Dermis microvascular lymphatic vessel endothelial cell (primary cell): ENCODE data around the gene VRK3. TPM values are rescaled to one million over a fixed set of nuclear protein-coding genes. Genes with fewer than 3 reads are reported as not detected.

Experiments
- DNase-seq, 2 donors: peaks; one replicate each; pipeline versions ENCODE4 v3.0.0 to v3.0.0-alpha.2; 2010; ENCODE audit warnings: low read depth in 2 of 2
- total RNA-seq: library from RNA; depleted of rRNA; stranded (reverse); fragments of >200 nt; gene quantifications from 2 replicates; pipeline ENCODE4 v1.2.1, GENCODE V29; 2014

VRK3 gene
- total RNA-seq, 1 donor from 2014 or later: 15.0 TPM

GRCh38 chr19:50030937-50031336, 5.8 kb upstream of the VRK3 start:
- no peak for DNase-seq

GRCh38 chr19:50030225-50030624, 5.1 kb upstream of the VRK3 start:
- no peak for DNase-seq

GRCh38 chr19:50026550-50026906, 1.4 kb upstream of the VRK3 start:
- no peak for DNase-seq

GRCh38 chr19:50025794-50026549, 800 bp upstream of the VRK3 start, which contains the start of gene ZNF473:
Gene ZNF473, plus strand, starts transcription at chr19:50026005. Its CDS starts 5,078 bp downstream, at chr19:50031083.
- DNase-seq: peak in 1 of 2 donors; percentile 93

GRCh38 chr19:50024719-50025021, 502 bp downstream of the VRK3 start:
- peak in 1 of 2 donors; percentile 38 for DNase-seq

GRCh38 chr19:50022823-50023222, 2.3 kb downstream of the VRK3 start:
- no peak for DNase-seq

- peak in 1 of 2 donors; percentile 33 for DNase-seq
Measured at GRCh38 chr19:50020481-50020880, 4.7 kb downstream of the VRK3 start.

- no peak for DNase-seq
Measured at GRCh38 chr19:50016225-50016807, 8.9 kb downstream of the VRK3 start.

- peak in 1 of 2 donors; percentile 16 for DNase-seq
Measured at GRCh38 chr19:50008532-50008931, 16.6 kb downstream of the VRK3 start.

GRCh38 chr19:50007947-50008346, 17.2 kb downstream of the VRK3 start:
- DNase-seq: no peak

GRCh38 chr19:50007170-50007569, 18.0 kb downstream of the VRK3 start:
- no peak for DNase-seq

- no peak for DNase-seq
Measured at GRCh38 chr19:50005428-50005827, 19.7 kb downstream of the VRK3 start.

- peak in 1 of 2 donors; percentile 80 for DNase-seq
Measured at GRCh38 chr19:50003810-50004419, 21.3 kb downstream of the VRK3 start.

GRCh38 chr19:50003254-50003788, 21.9 kb downstream of the VRK3 start:
- no peak for DNase-seq

GRCh38 chr19:50002386-50002960, 22.7 kb downstream of the VRK3 start:
- DNase-seq: no peak

- no peak for DNase-seq
Measured at GRCh38 chr19:50001775-50002174, 23.4 kb downstream of the VRK3 start.

- DNase-seq: no peak
Measured at GRCh38 chr19:50000841-50001557, 24.2 kb downstream of the VRK3 start.

GRCh38 chr19:50000038-50000840, 24.9 kb downstream of the VRK3 start:
- no peak for DNase-seq

GRCh38 chr19:49999371-50000010, 25.7 kb downstream of the VRK3 start:
- DNase-seq: no peak

- peak; percentile 24 to 51 for DNase-seq
Measured at GRCh38 chr19:49997709-49998108, 27.5 kb downstream of the VRK3 start.
